H1 (cell line): ENCODE measurements around the gene SIM2. TPM values are rescaled to one million over a fixed set of nuclear protein-coding genes. Genes with fewer than 3 reads are reported as not detected.

Experiments used
- CBX5 ChIP-seq: fragments of 300-800, 300-1000 bp; sonication (generic); IDR thresholded peaks from 2 replicates; pipeline ENCODE4 v1.7.1; 2016; ENCODE audit warnings: antibody characterized with exemption, low read length, low read depth
- CBX8 ChIP-seq: fragments of 300-800, 300-1000 bp; sonication (generic); IDR thresholded peaks from 2 replicates; pipeline ENCODE4 v1.7.1; 2016; ENCODE audit warnings: low read depth, low read length, borderline replicate concordance
- CTCF ChIP-seq, 3 experiments: IDR thresholded peaks; 1 replicate in 2 of 3; 2 replicates in 1 of 3; pipeline versions ENCODE4 v1.5.1 to v1.6.1; 2011; ENCODE audit warnings: low read length in 3 of 3, mild to moderate bottlenecking in 3 of 3, inconsistent platforms in 2 of 3, low read depth in 1 of 3, moderate library complexity in 1 of 3; ENCODE audit not compliant: insufficient read depth in 1 of 3; ENCODE audit errors: control extremely low read depth in 1 of 3
- HDAC6 ChIP-seq: IDR thresholded peaks from one replicate; pipeline ENCODE4 v1.7.1; 2012; ENCODE audit warnings: low read depth, mild to moderate bottlenecking, inconsistent platforms, low read length, moderate library complexity
- KDM5A ChIP-seq: fragments of 200-600 bp; IDR thresholded peaks from 2 replicates; pipeline ENCODE4 v1.7.1; 2012; ENCODE audit warnings: mild to moderate bottlenecking, low read length, inconsistent platforms, mixed read lengths
- NRF1 ChIP-seq: IDR thresholded peaks from 2 replicates; pipeline ENCODE4 v1.6.1; 2011; ENCODE audit warnings: mild to moderate bottlenecking, low read depth, low read length, improper control_type of control experiment
- SP2 ChIP-seq: IDR thresholded peaks from 2 replicates; pipeline ENCODE4 v1.6.1; 2012; ENCODE audit warnings: mild to moderate bottlenecking, low read length, inconsistent platforms
- polyA plus RNA-seq, 7 experiments: library from polyadenylated mRNA; depleted of rRNA in 3 of 7; stranded (reverse) in 5 of 7; unstranded in 2 of 7; fragments of >200 nt in 5 of 7; fragments of 200-250 nt in 2 of 7; gene quantifications; 1 replicate in 5 of 7; 2 replicates in 1 of 7; 4 replicates in 1 of 7; pipeline versions ENCODE4 v1.2.1 to v1.2.3, GENCODE V29; 2011 to 2013; ENCODE audit warnings: missing spikeins in 2 of 7, mixed read lengths in 2 of 7
- total RNA-seq: library from RNA; stranded (reverse); fragmentation: NEBNext Ultra II Directional; extraction: Animal tissue kit (Norgen Biotek cat#: 25700); gene quantifications from 2 replicates; pipeline ENCODE4 v1.2.1, GENCODE V29; 2021

SIM2 gene
- total and polyA plus RNA-seq, 2 of the 8 experiments (the other 6 are each of a cell fraction or from before 2014, with no cell fraction given) = 0.05 to 0.26 TPM

GRCh38 chr21:36745459-36745858 lies 46.5 kb downstream of the SIM2 start (continued):
- TF ChIP-seq KDM5A (no peak), CTCF (IDR thresholded peaks at IDR 0.05; ENCODE audit: control extremely low read depth in 1 of 3, insufficient read depth in 1 of 3, low read depth in 1 of 3, low read length in 3 of 3) (no peak), CBX8 (no peak), HDAC6 (no peak), SP2 (no peak), CBX5 (no peak), NRF1 (no peak)
- TF ChIP-seq, all 59 proteins: peak for 0
